Measurements from ENCODE around the gene ERO1A.

Gene ERO1A

GRCh38 chr14:52695481-52696091 is at the start of gene ERO1A:
Gene ERO1A (minus strand): TSS chr14:52695558. CDS start chr14:52695481, 77 bp downstream.
- DNase-seq (ENCODE audit: low spot score): peak; percentile 80
- TF ChIP-seq CTCF (IDR thresholded peaks at IDR 0.05; ENCODE audit: extremely low read depth, insufficient read depth, missing control alignments): peak; percentile 22
- in situ Hi-C loops (cut with MboI; ENCODE audit: low pct_unique_long_range_greater_than_20kb, low sequenced_read_pairs, unreplicated experiment): no loop called here

GRCh38 chr14:52741865-52742264 is 46.5 kb upstream of the ERO1A start:
- no peak for TF ChIP-seq CTCF (IDR thresholded peaks at IDR 0.05; ENCODE audit: extremely low read depth, insufficient read depth, missing control alignments)
- in situ Hi-C loops (cut with MboI; ENCODE audit: low pct_unique_long_range_greater_than_20kb, low sequenced_read_pairs, unreplicated experiment): no loop called here
- DNase-seq (ENCODE audit: low spot score): no peak

GRCh38 chr14:52740751-52741150 is 45.4 kb upstream of the ERO1A start:
- no peak for DNase-seq (ENCODE audit: low spot score)
- TF ChIP-seq CTCF (IDR thresholded peaks at IDR 0.05; ENCODE audit: extremely low read depth, insufficient read depth, missing control alignments): no peak
- in situ Hi-C loops (cut with MboI; ENCODE audit: low pct_unique_long_range_greater_than_20kb, low sequenced_read_pairs, unreplicated experiment): no loop called here

GRCh38 chr14:52738409-52738808 is 43.1 kb upstream of the ERO1A start:
- in situ Hi-C loops (cut with MboI; ENCODE audit: low pct_unique_long_range_greater_than_20kb, low sequenced_read_pairs, unreplicated experiment): no loop called here
- no peak for DNase-seq (ENCODE audit: low spot score)
- TF ChIP-seq CTCF (IDR thresholded peaks at IDR 0.05; ENCODE audit: extremely low read depth, insufficient read depth, missing control alignments): no peak

GRCh38 chr14:52735921-52736489 is 40.6 kb upstream of the ERO1A start:
- TF ChIP-seq CTCF (IDR thresholded peaks at IDR 0.05; ENCODE audit: extremely low read depth, insufficient read depth, missing control alignments): no peak
- in situ Hi-C loops (cut with MboI; ENCODE audit: low pct_unique_long_range_greater_than_20kb, low sequenced_read_pairs, unreplicated experiment): no loop called here
- no peak for DNase-seq (ENCODE audit: low spot score)

GRCh38 chr14:52733824-52734223 is 38.5 kb upstream of the ERO1A start:
- TF ChIP-seq CTCF (IDR thresholded peaks at IDR 0.05; ENCODE audit: extremely low read depth, insufficient read depth, missing control alignments): no peak
- in situ Hi-C loops (cut with MboI; ENCODE audit: low pct_unique_long_range_greater_than_20kb, low sequenced_read_pairs, unreplicated experiment): no loop called here
- DNase-seq (ENCODE audit: low spot score): no peak
